Ammon's horn (tissue), 1 donor: ENCODE data around the gene GBX1.

Source experiments
- DNase-seq: peaks from one replicate; pipeline ENCODE4 v3.0.0-alpha.2; 2016; ENCODE audit warnings: low spot score

Gene GBX1

DNA sequence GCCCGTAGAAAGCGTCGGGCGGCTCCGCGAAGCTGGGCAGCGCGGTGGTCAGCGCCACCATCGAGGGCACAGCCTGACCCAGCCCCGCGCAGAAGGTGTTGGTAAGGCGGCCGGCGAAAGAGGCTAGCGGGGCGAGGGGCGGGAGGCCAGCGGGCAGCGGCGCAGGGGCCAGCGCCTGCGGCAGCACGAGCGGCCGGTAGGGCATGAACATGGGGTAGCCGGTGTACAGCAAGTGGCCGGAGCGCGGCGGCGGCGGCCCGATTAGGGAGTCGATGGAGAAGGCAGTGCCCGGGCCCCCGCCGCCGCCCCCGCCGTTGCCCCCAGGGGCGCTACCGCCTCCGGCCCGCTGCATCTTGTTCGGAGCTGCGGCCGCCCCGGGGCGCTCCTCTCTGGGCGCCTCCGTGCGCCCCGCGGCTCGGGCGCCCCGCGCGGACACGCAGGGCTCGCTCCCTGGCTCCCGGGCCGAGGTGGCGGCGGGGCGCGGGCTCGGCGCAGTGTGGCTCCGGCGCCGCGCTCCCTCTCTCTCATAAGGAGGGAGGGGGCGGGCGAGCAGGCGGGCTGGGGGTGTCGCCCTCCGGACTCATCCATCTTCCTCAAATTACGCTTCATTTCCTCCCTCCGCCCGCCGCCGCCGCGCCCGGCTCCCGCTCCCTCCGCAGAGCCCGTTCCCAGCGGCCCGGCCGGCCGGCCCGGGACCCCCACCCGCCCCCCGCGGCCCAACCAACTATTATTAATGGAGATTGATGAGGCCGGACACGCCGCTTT is at the start of gene GBX1:
GBX1 (minus strand) TSS at position 498 of the 765 bp plus-strand sequence; CDS start at position 352, 146 bp downstream.
- DNase-seq, result no peak

GRCh38 chr7:151215396-151215795 is 47.9 kb upstream of the GBX1 start:
- no peak for DNase-seq

- no peak for DNase-seq
Observed at GRCh38 chr7:151213826-151214225, 46.3 kb upstream of the GBX1 start.

DNA sequence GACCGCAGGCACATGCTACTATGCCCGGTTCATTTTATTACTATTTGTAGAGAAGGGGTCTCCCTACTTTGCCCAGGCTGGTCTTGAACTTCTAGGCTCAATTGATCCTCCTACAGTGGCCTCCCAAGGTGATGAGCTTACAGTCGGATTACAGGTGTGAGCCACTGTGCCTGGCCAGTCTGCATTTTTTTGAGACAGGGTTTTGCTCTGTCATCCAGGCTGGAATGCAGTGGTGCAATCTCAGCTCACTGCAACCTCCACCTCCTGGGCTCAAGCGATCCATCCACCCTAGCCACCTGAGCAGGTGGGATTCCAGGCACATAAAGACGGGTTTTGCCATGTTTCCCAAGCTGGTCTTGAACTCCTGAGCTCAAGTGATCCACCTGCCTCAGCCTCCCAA is 45.1 kb upstream of the GBX1 start:
- DNase-seq, result no peak

DNA sequence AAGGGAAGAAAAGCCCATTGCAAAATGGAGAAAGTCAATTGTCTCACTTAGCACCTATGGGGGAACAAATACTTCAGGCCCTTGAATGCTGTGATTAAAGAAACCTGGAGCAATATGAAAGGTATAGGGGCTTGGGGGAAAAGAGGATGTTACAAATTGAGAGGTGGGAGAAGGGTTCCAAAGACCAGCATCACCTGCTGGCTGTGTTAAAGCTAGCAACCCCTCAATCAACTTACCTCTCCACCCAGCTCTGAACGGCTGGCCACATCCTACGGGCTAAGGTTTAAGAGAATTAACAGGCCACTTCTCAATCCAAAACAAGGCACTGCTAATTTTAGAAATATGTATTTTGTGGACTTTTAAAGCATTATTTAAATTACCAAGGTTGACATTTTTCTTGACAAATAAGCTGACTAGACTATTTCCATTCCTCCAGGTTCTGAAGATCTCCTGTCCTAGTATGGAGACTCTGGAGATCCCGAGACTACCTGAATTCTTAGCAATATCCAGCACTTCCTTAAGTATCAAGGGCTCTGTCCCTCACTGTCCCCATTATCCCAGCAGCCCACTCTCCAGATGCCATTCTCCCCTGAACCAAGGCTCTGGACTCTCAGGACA is 43.8 kb upstream of the GBX1 start:
- DNase-seq, result no peak

DNA sequence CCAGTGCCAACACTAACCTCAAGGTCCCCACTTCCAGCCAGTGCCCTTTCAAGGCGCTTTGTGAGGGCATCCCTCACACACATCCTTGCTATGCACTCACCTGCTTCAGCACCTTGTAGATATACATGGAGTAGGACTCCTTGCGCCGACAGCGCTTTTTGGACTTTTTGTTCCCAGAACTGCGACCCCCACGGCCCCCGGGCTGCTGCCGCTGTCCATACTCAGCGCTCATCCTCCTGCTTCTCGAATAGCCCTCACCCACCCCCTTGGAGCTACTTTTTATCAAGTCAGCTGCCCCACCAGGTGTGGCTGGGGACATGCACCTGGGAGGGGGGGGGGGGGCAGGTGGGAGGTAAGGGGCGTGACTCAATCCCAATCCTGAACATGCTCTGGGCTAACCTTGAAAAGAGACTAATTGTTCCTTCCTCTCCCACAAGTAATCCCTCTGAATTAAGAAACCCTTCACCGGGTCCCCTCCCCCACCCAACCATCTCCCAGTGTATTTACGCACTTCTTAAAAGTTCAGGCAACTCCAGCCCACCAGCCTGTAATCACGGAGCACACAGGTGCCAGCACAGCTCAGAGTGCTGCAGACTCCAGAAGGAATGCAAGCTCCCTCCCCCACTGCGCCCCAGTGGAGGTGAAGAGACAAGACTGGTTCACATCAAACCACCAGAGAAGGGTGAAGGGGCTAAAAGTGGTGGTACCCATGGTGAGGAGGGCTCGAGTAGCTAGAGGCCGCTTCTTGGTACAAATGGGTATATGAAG is 42.8 kb upstream of the GBX1 start, which contains the start of gene H2BK1:
H2BK1 (minus strand) TSS at position 402 of the 768 bp plus-strand sequence; CDS start at position 232, 170 bp downstream.
- DNase-seq, result no peak

- DNase-seq, result no peak
Observed at GRCh38 chr7:151209588-151209987, 42.1 kb upstream of the GBX1 start.

DNA sequence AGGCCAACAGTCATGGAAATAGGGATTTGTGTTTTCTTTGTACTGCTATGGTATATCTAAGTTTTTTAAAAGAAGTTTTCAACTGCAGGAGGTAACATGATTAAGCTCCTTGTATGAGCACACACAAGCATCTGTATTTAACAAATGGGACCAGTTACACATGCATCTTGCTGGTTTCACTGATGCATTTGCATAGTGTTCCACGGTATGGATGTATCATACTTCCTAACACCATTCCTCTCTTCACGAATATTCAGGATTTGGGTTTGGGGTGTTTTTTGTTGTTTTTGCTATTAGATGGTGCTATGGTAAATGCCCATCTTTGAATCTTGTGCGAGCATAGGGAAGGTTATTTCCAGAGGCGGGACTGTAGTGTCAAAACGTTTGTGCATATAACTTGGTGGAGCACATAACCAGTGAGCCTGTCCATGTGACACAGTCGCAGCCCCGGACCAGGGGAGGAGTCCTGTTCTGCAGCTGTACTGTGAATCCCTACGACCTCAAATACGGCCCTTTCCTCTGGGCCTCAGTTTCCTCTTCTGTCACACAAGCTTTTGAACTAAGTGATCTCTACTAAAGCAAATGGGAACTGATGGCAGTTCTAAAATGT is 40.9 kb upstream of the GBX1 start:
- DNase-seq, result no peak

GRCh38 chr7:151207804-151208203 is 40.3 kb upstream of the GBX1 start:
- DNase-seq, result no peak

DNA sequence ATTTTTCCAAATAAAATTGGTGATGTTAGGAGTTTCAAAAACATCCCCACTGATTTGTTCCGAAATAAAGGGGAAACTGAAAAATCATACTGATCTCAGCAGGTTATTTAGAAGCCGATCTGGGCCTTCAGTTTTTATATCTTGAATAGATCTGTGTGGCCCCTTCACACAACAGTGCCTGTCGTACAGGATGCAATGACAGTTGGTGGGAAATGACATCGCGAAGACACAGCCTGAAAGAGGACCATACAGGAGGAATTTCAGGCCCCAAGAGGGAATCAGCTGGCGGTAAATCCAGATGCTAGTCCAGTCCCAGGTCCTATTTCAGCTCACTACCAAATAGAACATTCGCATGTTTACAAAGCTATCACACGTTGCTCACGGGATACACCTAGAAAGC is 39.8 kb upstream of the GBX1 start:
- DNase-seq, result no peak

- no peak for DNase-seq
Observed at GRCh38 chr7:151206914-151207313, 39.4 kb upstream of the GBX1 start.

- DNase-seq, result no peak
Observed at GRCh38 chr7:151205730-151206129, 38.2 kb upstream of the GBX1 start.

GRCh38 chr7:151204383-151205032 is 37.0 kb upstream of the GBX1 start:
- DNase-seq, result no peak

- no peak for DNase-seq
Observed at GRCh38 chr7:151202836-151203235, 35.3 kb upstream of the GBX1 start.

GRCh38 chr7:151201751-151202150 is 34.3 kb upstream of the GBX1 start:
- no peak for DNase-seq

DNA sequence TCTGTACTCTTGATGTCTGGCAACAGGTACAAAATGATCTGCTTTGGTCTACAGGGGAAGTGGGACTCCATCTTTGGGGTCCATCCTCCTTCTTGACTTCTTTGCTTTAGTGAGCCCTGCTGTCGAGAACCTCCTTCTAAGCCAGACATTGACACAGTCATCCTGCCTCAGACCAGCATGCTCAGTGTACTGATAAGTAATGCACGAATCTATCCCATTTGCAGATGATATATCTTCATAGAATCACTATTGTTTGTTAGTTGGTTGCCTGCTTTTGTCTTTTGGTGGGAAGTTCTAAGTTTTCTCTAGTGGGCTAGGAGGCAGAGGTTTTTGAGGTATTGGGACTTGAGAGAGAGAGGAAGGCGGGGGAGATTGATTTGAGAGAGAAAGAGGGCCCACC is 33.9 kb upstream of the GBX1 start:
- no peak for DNase-seq

DNA sequence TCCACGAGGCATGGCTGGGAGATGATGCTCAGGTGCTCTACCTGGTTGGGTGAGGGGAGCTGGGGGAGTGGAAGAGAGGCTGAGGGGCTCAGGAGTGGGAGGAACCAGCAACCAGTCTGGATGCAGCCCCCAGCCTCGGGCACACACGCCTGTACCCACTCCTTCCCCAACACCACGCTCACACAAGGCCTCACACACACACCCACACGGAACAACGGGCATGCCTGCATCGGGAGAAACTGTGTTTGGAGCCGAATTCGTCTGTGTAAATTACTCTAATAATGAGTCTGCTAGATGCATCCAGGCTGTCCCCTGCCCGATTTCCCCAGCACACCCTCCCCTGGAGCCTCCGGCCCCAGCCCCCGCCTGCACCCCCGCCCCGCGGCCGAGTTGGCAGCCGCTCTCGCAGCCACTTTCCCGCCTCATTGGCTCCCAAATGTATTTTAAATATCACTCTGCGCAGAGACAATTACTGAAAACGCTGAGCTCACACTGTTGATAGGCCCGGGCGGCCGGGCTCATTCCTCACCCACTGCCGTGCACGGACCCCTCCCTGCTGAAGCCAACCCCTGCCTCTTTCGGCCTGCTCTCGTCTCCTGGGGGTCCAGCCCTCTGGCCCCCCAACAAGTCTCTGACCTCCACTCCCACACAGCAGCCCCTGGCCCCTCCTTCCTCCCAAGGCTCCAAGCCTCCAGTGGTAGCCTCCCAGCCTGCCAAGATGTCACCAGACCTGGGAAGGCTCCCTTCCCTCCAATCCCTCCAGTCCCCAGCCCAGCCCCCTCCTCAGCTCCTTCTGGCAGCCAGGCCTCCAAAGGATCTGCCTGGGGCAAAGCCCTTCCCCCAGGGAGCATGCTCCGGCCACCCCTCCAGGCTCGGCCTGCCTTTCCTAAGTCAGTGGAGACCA is 31.7 kb upstream of the GBX1 start:
- peak; percentile 30 for DNase-seq

- DNase-seq, result no peak
Observed at GRCh38 chr7:151197932-151198331, 30.4 kb upstream of the GBX1 start.

DNA sequence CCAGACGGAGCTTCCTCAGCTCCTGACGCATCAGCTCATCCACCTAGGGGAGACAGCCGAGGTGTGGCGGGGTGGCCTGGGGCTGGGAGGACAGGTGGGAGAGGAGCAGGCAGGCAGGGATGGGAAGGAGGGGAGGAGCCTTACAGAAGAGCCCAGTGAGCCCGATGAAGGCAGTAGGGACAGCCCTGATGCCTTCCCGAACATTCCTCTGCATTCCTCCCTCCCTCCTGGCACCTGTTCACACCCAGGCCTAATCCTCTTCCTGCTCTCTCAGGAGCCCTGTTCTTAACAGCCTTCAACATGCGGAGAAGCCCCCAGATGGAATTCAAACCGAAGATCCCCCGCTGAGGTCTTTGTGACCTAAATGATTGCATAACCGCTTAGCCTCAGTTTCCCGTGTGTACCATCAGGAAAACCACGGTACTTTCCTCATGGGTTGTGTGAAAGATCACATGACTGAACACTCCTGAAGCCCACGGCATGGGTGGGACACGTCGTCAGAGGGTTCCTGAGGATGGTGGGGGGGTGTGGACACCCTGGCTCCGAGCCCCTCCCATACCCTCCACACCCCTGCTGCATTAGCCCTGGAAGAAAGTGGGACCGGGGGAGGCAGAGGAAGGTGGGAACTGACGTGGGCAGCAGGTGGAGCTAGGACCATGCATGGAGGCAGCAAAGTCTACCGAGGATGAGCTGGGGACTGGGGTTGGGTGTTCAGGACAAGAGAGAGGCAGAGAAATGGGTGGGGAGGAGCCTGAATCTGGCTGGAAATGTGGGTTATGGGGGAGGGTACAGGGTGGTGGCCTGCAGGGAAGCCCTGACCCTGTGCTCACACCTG is 28.3 kb upstream of the GBX1 start:
- no peak for DNase-seq

DNA sequence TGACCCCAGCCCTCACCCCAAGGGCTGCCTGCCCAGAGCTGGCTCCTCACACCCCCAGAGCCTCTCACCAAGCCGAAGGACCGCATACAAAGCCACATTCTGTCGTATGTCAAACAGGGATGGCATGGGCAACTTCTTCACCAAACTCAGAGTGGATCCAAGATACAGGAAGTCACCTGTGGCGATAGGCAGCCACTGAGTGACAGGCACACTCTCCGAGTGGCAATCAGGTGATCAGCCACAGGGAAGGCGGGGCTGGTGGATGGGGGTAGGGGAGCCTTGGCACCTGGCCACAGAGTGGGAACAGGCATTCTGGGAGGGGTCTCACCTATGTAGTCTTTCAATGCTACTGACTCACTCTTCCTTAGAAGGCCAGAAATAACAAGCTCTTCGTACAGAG is 26.7 kb upstream of the GBX1 start:
- no peak for DNase-seq
